Immature natural killer cell (primary cell): ENCODE data around the gene MSMO1. TPM values are rescaled to one million over a fixed set of nuclear protein-coding genes. Genes with fewer than 3 reads are reported as not detected.

Experiments
- polyA plus RNA-seq, 3 donors: library from polyadenylated mRNA; unstranded; fragments of 300-500 nt; fragmentation: Illumina TruSeq; gene quantifications; one replicate each; pipeline ENCODE4 v1.2.3, GENCODE V29; 2021

MSMO1 gene
- polyA plus RNA-seq, 3 donors from 2014 or later: 22.2 to 23.8 (median 22.5) TPM

Other genes starting within 250 kb of the MSMO1 start
- 10 to 100 TPM; 12.0 to 33.2 (median 26.0) TPM for gene TMEM192, start 214.8 kb upstream of the MSMO1 start, polyA plus RNA-seq
- gene KLHL2, start 120.1 kb upstream of the MSMO1 start, polyA plus RNA-seq: 1 to 10 TPM; 2.6 to 4.0 (median 3.5) TPM
- gene CPE, start 51.3 kb downstream of the MSMO1 start, polyA plus RNA-seq: not detected